Measurements from ENCODE around the gene GAN.

GAN gene

DNA sequence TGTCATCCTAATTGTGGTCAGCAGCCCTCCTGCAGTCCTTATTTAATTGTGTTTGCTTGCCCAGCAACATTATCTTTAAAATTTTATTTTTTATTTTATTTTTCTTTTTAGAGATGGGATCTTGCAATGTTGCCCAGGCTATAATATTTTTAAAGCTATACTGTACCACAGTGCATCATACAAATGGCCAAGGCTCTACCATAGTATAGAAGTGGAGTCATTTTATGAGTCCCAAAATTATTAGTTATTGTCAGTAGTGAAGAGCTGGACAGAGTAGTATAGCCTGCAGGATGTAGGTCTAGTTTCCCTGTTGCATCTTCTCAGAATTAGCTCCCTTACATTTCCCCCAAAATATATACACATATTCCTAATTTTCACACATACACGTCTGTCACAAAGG lies 44.1 kb downstream of the GAN start:
- no peak for DNase-seq

DNA sequence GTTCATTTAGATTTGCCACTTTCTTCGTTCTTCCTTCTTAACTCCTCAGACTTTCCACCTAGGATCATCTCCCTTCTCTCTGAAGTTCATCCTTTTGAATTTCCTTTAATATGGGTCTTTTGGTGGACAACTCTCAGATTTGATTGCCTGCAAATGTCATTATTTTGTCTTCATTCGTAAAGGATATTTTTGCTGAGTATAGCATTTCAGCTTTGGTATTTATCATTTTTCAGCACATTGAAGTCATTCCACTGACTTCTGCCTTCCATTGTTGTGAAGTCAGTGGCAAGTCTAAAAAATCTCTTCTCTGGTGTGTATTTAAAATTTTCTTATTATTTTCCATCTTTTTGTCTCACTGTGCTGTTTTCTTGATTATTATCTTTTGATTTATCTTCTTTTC lies 45.4 kb downstream of the GAN start:
- DNase-seq = no peak

DNA sequence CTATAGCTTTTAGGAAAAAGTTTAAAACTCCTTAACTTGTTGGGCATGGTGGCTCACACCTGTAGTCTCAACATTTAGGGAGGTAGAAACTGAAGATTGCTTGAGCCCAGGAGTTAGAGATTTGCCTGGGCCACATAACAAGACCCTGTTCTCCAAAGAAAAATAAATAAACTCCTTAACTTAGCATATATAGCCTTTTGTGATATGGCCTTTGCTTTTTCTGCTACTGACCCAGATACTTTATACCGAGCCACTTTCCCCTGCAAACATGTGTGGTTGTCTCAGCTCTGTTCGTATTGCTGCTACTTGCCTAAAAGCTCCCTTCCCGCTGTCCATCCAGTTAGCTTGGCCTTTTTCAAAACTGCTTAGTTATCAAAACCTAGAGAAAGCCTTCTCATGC lies 51.0 kb downstream of the GAN start:
- DNase-seq = no peak

DNA sequence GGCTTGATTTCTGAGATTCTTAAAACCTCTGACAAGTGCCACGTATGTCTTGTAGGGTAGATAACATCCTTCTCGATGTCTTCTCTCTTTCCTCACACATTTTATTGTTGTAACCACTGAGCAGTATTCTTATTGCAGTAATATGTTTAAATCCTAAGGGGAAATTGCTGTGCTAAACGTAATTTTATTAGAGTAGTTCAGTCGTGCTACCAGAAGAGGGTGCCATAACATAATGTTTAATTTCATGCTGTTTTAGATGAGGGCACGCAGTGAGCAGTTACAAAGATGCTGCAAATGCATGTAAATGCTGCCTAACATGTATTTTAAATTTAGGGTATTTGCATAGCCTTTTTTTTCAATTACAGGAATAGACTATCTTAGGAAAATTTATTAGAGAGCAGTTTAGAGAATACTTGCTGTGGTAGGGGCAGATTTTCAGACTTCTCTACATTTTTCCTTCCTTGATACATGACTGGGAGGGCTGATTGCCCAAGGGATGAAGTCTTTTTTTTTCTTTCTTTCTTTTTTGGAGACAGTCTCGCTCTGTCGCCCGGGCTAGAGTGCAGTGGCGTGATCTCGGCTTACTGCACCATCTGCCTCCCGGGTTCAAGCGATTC lies 51.7 kb downstream of the GAN start:
- DNase-seq = no peak

DNA sequence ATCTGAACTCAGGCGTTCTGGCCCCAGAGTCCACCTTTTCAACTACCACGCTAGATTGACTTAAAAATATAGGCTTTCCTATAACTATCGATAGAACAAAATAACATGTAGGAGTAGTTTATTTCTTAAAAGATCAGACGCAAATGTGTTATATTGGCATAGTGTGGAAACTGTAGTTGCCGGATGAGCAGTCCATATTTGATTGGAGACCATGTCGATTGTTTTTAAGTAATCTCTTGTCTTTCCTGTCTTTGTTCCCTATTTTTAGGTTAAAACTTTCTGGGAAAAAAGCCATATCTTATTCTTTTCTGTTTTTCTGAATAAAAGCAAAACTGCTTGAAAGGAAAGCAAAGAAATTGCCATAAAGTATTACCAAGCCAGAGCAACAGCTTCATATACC lies 53.1 kb downstream of the GAN start:
- DNase-seq = no peak

DNA sequence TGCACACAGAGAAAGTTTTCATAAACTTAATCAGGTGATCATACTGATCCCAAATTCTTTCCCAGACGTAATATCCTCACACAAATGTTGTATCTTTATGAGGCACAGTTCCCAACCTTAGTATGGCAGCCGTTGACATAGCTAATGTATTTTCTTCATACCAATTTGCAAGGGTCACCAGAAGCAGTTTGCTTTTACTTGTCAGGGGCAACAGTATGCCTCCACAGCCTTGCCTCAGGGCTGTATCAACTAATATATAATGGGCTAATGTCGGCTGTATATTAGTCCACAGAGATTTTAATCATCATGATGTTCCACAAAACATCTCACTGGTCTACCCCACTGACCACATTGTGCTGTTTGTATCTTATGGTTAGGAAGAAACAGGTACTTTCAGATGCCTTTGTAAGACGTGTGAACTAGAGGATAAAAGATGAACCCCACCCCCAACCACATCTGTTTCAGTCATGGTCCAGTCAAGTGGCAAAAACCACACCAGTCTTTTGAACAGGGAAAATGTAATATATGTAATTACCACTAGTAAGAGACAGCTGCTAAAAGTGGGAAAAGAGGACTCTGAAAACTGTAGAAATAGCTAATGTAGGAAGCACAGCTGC lies 55.2 kb downstream of the GAN start:
- DNase-seq = no peak

DNA sequence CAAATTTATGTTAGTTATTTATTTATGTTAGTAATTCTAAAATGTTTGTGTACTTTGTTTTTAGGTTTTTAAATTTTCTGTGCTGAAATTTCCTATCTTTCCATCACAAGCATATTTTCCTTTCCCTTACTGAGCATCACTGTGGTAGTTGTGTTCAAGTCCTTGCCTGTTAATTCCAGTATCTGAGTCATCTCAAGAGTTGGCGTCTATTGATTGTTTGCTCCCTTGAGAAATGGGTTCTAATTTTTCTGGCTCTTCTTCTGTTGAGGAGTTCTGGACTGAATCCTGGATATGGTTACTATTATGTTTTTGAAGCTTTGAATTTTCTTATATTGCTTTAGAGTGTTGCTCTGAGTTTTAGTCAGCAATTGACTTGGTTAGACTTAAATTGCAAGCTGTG lies 56.3 kb downstream of the GAN start:
- no peak for DNase-seq

DNA sequence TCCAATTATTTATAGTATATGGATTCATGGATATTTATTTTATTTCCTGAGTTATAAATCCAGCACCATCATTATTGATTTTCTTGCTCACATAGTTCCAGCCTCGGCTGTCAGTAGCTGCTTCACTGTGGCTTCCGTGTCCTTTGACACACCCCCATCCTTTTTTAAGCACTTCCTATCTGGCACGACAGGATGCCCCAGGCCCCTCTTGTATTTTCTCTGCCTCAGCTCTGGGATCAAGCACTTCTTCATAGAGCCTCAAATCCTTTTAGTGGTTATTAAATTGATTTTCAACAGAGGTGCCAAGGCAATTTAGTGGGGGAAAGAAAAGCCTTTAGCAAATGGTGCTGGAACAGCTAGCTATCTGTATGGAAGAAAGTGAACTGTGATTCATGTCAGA lies 59.8 kb downstream of the GAN start:
- DNase-seq = no peak

DNA sequence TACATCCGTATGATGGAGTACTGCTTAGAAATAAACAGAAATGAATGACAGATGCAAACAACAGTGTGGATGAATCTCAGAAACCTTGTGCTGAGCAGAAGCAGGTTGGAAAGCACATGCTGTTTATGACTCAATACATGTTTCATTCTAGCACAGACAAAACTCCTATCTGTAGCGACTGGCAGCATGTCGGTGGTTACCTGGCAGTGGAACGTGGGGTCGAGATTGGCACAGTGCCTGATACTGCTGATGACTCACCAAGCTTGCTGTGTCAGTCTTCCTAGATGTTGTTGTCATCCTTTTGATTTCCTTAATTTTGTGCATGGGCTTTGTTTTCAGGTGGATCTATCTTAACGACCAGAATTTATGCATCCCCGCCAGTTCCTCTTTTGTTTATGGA lies 62.1 kb downstream of the GAN start:
- DNase-seq = no peak

DNA sequence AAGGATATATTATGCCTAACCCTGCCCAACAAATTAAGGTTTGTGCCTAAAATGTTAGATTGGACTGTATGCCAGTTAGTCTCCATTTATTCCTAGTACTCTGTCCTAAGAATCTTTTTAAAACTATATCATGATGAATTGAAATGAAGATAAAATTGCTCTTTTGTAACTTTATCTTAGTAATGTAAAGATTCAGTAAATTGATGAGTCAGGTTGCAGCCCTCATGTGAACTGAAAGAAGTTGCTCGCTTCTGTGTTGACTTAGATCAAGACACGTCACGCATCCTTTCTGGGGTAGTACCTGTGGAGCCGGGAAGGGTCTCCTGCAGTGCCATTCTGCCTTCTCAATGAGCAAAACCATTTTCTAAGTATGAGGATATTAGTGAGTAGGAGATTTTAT lies 63.3 kb downstream of the GAN start:
- DNase-seq = no peak

DNA sequence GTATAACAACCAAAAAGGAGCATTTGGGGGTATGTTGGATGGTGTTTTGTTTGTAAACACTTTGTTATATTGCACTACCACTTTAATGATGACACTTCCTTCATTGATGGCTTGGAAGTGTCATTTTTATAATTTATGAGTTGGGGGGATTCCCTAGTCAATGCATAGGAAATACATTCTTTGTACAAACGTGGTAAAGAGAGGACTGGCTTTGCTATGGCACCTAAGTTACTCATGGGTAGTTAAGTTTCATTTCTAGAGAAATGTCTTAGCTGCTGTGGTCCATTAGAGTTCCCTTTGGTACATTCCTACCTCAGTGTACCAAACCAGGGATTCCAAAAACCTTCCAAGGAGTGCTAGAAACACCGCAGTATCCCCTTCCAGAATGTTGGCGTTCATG lies 66.2 kb downstream of the GAN start:
- DNase-seq = no peak

DNA sequence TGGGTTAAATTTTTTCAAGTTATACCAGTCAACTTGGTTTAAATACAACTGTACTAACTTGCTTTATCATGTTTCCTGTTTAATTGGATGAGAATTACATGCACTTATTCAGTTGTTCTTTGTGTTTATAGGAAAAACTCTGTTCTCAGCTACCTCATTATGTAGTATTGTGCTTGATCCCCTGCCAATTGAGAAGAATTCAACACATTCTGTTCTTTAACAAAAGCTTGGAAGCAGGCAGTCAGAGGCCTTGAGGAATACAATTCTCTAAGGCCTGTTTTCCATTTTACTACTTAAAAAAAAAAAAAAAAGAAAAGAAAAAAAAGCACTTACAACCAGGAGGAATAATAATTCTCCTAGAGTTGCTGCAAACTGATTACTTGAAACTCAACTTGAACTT lies 69.2 kb downstream of the GAN start:
- DNase-seq = no peak

DNA sequence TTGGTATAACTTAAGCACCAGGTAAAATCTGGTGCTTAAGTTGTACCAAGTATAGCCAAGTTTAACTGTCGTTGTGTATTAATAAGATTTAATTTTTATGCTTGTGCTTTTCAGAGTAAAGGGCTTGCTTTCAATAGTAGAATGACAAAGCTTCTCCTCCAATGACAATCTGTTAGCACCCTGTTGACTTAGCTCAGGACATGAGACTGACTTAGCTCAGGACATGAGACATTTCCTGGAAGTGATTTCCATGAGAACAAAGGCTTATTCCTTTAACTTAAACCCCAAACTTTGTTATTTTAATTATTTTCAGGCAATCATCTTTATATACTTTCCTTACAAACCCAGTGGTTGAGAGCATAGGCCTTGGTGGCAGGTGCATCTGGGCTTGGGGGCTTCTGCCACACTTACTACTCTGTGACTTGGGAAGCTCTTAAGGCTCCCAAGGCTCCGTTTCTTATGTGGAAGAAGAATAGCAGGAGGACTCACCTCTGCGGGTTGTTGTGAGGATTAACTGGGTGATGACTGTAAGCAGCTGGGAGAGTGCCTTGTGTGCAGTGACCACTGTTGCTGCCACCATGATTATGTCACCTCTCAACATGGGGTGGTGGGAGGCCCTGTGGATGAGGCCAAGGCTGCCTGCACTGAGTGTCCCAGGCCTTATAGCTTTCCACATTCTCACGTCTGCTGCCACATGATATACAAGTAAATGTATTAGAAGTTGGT lies 70.4 kb downstream of the GAN start:
- DNase-seq = no peak

DNA sequence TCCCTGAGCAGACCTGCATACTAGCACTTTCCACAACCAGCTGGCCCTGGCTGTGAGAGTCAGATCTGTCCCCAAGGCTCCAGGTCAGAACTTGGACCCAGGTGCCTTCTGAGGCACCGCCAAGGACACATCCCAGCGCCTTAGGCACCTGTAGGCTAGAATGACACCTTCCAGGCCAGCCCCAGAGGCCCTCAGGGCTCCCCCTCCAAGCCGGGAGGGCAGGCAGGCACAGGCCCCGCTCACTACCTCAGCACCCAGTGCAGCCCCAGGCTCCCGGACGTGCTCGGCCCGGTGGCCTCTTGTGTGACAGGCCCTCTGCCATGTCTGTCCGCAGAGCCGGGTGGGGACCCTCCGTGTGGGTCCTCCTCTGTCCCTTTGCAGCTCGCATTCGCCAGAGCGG lies 73.6 kb downstream of the GAN start:
- DNase-seq = no peak

DNA sequence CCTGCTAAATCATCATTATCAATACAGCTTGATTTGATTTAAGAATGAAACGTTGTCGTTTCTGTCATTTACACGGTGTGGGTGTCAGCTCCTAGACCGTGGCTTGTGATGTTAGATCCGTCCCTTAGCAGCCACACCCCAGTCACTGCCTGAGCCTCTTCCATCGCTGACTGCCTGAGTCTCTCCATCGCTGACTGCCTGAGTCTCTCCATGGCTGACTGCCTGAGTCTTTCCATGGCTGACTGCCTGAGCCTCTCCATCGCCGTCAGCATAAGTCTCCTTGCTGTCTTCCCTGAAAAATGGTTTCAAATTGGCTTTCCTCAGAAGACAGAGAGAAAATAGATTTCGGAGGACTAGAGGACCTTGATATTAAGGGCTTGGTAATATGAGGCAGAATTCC lies 76.1 kb downstream of the GAN start:
- DNase-seq = no peak

DNA sequence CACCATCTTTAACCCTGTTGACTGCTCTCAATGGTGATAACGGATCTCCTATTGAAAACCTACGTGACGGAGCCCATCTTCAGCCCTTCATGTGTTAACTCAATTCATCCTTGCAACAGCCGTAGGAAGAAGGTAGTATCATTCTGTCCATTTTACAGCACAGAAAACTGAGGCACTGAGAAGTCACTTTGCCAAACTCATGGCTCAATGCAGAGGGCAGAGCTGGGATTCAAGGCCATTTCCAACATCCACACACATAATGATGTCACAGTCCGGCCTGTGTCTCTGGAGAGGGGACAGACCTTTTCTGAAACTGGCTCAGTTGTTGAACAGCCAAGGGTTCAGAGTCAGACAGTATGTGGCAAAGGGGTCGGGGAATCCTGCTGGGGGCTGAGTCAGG lies 77.2 kb downstream of the GAN start:
- DNase-seq = no peak

DNA sequence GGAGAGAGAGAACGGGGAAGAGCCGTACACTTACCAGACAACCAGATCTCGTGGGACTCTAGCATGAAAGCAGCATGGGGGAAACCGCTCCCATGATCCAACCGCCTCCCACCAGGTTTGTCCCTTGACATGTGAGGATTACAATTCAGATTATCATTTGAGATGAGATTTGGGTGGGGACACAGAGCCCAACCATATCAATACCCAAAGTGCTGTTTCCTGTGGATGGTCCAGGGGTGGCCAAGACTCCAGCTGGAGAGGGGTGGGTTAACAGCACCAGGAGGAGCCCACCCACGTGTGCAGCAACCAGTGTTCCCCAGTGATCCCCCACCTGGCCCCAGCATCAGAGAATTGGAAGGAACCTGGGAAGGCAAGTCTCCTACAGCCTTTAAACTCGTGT lies 79.7 kb downstream of the GAN start:
- DNase-seq = no peak

DNA sequence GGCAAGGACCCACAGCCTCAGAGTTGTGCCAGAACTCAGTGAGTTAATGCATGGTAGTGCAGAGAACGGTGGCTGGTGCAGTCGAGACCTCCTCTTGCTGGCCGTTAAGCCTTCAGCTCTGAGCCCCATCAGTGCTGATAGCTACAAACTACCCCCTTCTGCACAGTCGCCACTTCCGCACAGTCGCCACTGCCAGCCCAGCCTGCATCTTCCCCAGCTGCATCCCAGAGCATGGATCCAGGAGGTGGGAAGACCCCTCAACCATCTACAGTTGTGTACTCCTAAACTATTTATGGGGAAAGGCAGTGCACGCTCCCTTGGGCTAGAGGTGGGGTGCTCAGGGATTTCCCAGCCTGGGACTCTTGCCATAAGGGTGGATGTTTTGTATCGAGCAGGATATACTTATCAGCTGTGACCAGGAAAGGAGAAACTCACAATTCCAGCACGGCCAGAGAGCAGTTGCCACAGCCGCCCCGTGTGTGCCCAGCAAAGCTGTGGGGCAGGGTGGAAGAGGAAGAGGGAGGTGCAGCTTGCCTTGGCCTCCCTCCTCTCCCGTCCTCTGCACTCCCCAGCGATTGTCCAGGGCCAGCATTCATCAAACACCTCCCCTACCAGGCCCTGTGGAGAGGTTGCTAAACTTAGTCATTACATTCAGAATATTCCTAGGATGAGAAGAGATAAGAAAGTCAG lies 80.3 kb downstream of the GAN start:
- DNase-seq = no peak

DNA sequence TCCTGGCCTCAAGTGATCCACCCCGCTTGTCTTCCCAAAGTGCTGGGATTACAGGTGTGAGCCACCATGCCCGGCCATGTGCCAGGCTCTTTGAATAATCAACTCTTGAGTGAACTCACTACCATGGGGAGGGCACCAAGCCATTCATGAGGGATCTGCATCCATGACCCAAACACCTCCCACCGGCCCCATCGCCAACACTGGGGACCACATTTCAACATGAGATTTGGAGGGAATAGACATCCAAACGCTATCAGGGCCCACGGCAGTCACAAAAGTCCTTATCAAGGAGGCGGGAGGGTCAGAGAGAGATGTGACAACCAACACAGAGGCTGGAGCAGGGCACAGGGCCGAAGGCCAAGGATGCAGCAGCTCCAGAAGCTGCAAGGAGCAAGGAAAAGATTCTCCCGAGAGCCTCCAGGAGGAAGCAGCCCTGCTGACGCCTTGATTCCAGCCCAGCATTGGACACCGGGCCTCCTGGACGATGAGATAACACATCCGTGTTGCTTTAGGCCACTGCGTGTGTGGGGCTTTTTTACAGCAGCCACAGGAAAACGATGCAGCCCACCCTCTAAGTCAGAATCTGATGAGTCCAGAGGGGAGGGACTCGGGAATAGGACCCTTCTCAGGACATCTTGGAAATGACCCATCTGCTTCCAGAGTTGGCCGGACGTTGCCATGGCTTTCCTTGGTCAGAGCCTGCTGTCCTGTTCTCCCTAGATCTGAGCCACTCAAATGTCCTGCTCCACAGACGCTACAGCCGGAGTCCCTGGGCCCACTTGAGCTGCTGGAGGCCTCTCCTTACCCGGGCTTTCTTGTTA lies 82.5 kb downstream of the GAN start:
- no peak for DNase-seq

DNA sequence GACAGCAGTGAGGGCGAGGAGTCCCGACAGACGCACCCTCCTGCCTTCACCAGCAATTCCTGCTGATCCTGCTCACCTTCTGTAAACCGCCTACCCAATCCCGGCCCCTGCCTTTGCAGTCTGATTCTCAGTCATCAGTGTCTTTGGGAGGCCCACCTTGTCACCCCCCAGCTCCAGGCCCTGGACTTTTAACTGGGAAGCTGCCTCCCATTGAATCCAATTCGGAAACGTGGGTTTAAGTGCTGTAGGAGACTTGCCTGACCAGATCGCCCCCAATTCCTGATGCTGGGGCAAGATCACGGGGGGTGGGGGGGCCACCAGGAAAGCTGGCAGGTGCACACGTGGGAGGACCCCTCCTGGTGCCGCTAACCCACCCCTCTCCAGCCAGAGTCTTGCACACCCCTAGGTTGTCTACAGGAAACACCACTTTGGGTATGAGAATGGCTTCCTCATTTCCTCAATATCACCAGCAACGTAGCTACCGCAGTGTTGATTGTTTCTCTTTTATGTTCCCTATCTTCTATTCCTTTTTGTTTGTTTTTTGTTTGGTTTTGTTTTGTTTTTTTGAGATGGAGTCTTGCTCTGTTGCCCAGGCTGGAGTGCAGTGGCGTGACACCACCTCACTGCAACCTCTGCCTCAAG lies 83.2 kb downstream of the GAN start:
- DNase-seq = no peak

DNA sequence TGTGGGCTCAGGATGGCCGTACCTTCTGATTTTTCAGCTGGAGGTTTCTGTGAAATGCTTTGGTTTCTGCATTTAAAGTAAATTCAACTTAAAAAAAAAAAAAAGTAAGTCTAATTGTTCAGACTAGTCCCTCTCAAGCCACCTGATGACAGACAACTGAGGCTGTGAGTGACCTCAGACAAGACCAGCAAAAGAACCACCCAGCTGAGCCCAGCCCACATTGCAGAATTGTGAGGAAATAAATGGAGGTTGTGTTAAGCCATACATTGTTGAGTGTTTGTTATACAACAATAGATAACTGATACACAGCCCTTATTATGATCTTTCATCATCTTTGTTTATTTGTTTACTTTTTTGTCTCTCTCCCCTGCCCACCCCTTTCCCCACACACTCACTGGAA lies 85.1 kb downstream of the GAN start:
- DNase-seq = no peak

DNA sequence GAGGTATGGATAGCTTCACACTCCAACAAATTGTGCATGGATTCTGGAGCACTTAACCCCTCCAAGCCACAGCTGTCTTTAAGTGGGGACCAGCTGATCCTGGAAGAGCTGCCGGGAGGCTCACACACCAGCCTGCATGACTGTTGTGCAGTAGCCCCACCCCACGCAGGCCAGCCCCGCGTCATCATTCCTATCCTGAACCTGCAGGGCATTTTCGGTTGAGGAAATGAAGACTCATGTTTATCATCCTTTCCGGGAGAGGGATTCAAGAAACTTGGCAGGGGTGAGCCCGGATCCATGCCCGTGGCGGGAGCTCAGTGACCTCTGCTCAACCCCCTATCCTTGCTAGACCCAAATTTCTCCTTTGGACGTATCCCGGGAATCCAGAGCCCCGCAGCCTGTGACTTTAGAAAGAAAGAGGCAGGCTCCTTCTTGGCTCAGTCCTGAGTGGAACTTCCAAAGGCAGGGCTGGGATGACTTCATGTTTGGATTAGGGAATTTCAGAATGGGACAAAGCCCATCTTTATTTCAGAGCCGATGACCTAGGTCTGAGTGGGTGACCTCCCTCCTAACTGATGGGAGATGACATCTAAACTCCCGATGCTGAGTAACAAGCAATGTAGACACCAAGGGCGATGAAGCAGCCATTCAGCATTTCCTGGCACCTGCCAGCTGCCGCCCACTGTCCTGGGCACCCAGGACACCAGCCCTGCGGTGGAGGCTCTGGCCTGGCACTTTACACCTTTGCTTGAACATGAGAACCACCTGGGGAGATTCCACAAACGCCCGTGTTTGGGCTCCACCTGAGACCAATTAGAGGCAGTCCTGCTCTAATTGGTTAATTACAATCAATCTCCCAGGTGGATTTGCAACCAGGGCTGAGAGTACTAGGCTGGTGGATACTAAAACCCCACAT lies 86.5 kb downstream of the GAN start:
- DNase-seq = peak; percentile 74

Measured in islet precursor cell (in vitro differentiated cells).